Loucy (cell line): ENCODE measurements around the gene ALG14.

ENCODE experiments used
- H2AFZ ChIP-seq: fragments of 200-600 bp; sonication (generic); 2 replicates; pipeline ENCODE4 v1.6.0; 2016; ENCODE audit warnings: antibody characterized with exemption, mild to moderate bottlenecking, low read length, moderate library complexity
- H3F3A ChIP-seq: fragments of 200-600 bp; 2 replicates; pipeline ENCODE4 v1.6.0; 2016; ENCODE audit warnings: antibody characterized with exemption, low read depth, mild to moderate bottlenecking
- H3K27me3 ChIP-seq: fragments of 200-600 bp; sonication (generic); 2 replicates; pipeline ENCODE4 v1.6.1; 2014; ENCODE audit warnings: low read length, mild to moderate bottlenecking; ENCODE audit not compliant: insufficient read depth, poor library complexity, severe bottlenecking
- H3K36me3 ChIP-seq: fragments of 200-600 bp; sonication (generic); 2 replicates; pipeline ENCODE4 v1.6.1; 2016; ENCODE audit warnings: low read length; ENCODE audit not compliant: insufficient read depth
- H3K4me1 ChIP-seq: fragments of 200-600 bp; sonication (generic); 2 replicates; pipeline ENCODE4 v1.5.1; 2014; ENCODE audit warnings: low read length, mild to moderate bottlenecking; ENCODE audit not compliant: insufficient read depth, poor library complexity, severe bottlenecking
- H3K4me2 ChIP-seq: fragments of 200-600 bp; sonication (generic); 2 replicates; pipeline ENCODE4 v1.6.0; 2014; ENCODE audit warnings: antibody characterized with exemption, low read length, low read depth, mild to moderate bottlenecking; ENCODE audit not compliant: poor library complexity, severe bottlenecking
- H3K4me3 ChIP-seq: fragments of 200-600 bp; sonication (generic); 2 replicates; pipeline ENCODE4 v1.5.1; 2014; ENCODE audit warnings: low read length, mild to moderate bottlenecking, mixed read lengths; ENCODE audit not compliant: poor library complexity, severe bottlenecking
- H3K79me2 ChIP-seq: fragments of 200-600 bp; sonication (generic); 2 replicates; pipeline ENCODE4 v1.6.1; 2014; ENCODE audit warnings: low read length; ENCODE audit not compliant: insufficient read depth
- H3K9ac ChIP-seq: fragments of 200-600 bp; sonication (generic); 2 replicates; pipeline ENCODE4 v1.6.0; 2014; ENCODE audit warnings: mild to moderate bottlenecking, low read depth, low read length, moderate library complexity; ENCODE audit not compliant: poor library complexity, severe bottlenecking
- H3K9me2 ChIP-seq: fragments of 200-600 bp; sonication (generic); replicated peaks from 2 replicates; pipeline ENCODE4 v1.6.1; 2016; ENCODE audit warnings: low read depth, low read length, mixed read lengths
- H3K9me3 ChIP-seq: fragments of 200-600 bp; sonication (generic); 2 replicates; pipeline ENCODE4 v1.6.1; 2014; ENCODE audit warnings: mild to moderate bottlenecking, antibody characterized with exemption, low read length, low read depth; ENCODE audit not compliant: insufficient read depth
- H4K20me1 ChIP-seq: fragments of 200-600 bp; sonication (generic); 2 replicates; pipeline ENCODE4 v1.6.0; 2014; ENCODE audit warnings: antibody characterized with exemption, low read length, mild to moderate bottlenecking; ENCODE audit not compliant: insufficient read depth, poor library complexity, severe bottlenecking
- CTCF ChIP-seq: fragments of 200-600 bp; sonication (generic); conservative IDR thresholded peaks from 2 replicates; pipeline ENCODE4 v1.5.1; 2014; ENCODE audit warnings: mild to moderate bottlenecking, antibody characterized with exemption, low read length
- EZH2phosphoT487 ChIP-seq: fragments of 200-600 bp; IDR thresholded peaks from 2 replicates; pipeline ENCODE4 v1.6.1; 2018; ENCODE audit warnings: antibody characterized with exemption, mild to moderate bottlenecking, moderate library complexity, borderline replicate concordance

Gene ALG14

DNA sequence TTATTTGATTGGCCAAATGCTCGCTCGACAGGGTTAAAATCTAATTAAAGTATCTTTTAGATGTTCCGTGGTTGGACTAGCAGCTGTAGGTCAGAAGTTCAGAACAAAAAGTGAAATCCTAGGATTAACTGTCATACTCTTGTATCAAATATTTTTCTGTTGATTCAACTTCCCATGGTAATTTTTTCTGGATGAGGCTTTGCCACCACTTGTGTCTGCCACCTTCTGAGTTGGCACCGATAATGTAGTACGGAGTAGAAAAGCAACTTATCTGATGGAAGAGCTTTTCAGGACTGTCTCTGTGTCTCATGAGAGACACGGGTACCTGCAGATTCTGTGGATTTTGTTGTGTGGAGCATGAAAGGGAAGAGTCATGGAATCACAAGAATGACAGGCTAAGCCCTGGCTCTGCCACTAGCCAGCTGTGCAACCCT lies 101.2 kb downstream of the ALG14 start:
- H3K9me3 ChIP-seq, result no peaks in the 10 kb centered on the region
- peaks cover 13% of the 10 kb centered on the region for H3K4me1 ChIP-seq
- H3K79me2 ChIP-seq, result no peaks in the 10 kb centered on the region
- no peaks in the 10 kb centered on the region for H3K36me3 ChIP-seq
- H3K4me2 ChIP-seq, result no peak overlapping the region
- no peak overlapping the region for H3K9ac ChIP-seq
- no peak overlapping the region for H2AFZ ChIP-seq
- H3K27me3 ChIP-seq, result no peaks in the 10 kb centered on the region
- no peaks in the 10 kb centered on the region for H4K20me1 ChIP-seq
- no peaks in the 10 kb centered on the region for H3K9me2 ChIP-seq
- no peak overlapping the region for H3K4me3 ChIP-seq
- H3F3A ChIP-seq, result no peaks in the 10 kb centered on the region
- TF ChIP-seq EZH2phosphoT487 (no peak), CTCF (no peak)

DNA sequence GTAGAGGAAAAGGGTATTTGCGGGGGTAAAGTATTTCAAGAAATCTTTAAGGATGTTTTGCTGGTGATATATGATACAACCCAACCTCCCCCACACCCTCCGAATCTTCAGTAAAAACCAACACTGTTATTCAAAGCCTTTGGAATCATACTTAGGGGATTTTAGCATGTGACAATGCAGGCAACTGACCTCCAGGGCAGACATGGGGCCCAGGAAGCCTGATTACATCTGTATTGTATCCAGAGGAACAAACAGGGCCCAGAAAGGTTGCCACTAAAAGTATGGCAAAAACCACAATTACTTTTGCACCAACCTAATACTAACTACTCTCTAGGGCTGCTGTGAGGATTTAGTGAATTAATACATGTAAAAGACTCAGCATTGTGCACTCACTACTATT lies 102.0 kb downstream of the ALG14 start:
- H3K4me3 ChIP-seq, result no peak overlapping the region
- H3K4me1 ChIP-seq, result peaks cover 13% of the 10 kb centered on the region
- H4K20me1 ChIP-seq, result no peaks in the 10 kb centered on the region
- no peaks in the 10 kb centered on the region for H3K9me2 ChIP-seq
- no peaks in the 10 kb centered on the region for H3K27me3 ChIP-seq
- no peak overlapping the region for H3K4me2 ChIP-seq
- H2AFZ ChIP-seq, result no peak overlapping the region
- H3K36me3 ChIP-seq, result no peaks in the 10 kb centered on the region
- no peak overlapping the region for H3K9ac ChIP-seq
- H3F3A ChIP-seq, result no peaks in the 10 kb centered on the region
- no peaks in the 10 kb centered on the region for H3K79me2 ChIP-seq
- TF ChIP-seq EZH2phosphoT487, result no peak
- TF ChIP-seq CTCF, result no peak
- no peaks in the 10 kb centered on the region for H3K9me3 ChIP-seq

DNA sequence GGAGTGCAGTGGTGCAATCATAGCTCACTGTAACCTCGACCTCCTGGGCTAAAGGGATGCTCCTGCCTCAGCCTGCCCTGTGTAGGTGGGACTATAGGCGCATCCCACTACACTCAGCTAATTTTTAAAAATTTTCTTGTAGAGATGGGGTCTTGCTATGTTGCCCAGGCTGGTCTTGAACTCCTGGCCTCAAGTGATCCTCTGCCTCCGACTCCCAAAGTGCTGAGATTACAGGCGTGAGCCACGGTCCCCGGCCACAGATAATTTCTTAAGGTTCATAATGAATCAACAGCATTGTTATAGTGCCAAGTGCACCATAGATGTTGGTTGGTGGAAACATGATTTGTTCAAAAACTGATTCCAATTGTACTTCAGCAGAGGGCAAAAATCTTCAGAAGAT lies 103.6 kb downstream of the ALG14 start:
- H3K79me2 ChIP-seq, result no peaks in the 10 kb centered on the region
- no peaks in the 10 kb centered on the region for H3K27me3 ChIP-seq
- no peak overlapping the region for H3K4me2 ChIP-seq
- H4K20me1 ChIP-seq, result no peaks in the 10 kb centered on the region
- H3K9ac ChIP-seq, result no peak overlapping the region
- no peak overlapping the region for H2AFZ ChIP-seq
- no peak overlapping the region for H3K4me3 ChIP-seq
- no peaks in the 10 kb centered on the region for H3K9me2 ChIP-seq
- H3K9me3 ChIP-seq, result no peaks in the 10 kb centered on the region
- no peaks in the 10 kb centered on the region for H3F3A ChIP-seq
- peaks cover 13% of the 10 kb centered on the region for H3K4me1 ChIP-seq
- H3K36me3 ChIP-seq, result no peaks in the 10 kb centered on the region
- TF ChIP-seq EZH2phosphoT487 (no peak), CTCF (no peak)
